Erythroblast (primary cell): Measurements from ENCODE around the gene MXRA7.

Source experiments
- GATA1 ChIP-seq: IDR thresholded peaks from 2 replicates; pipeline ENCODE4 v1.6.1; 2011; ENCODE audit warnings: low read depth, mild to moderate bottlenecking, control low read depth, low read length, moderate library complexity
- POLR2A ChIP-seq: IDR thresholded peaks from 2 replicates; pipeline ENCODE4 v1.6.1; 2011; ENCODE audit warnings: mild to moderate bottlenecking, low read length

DNA sequence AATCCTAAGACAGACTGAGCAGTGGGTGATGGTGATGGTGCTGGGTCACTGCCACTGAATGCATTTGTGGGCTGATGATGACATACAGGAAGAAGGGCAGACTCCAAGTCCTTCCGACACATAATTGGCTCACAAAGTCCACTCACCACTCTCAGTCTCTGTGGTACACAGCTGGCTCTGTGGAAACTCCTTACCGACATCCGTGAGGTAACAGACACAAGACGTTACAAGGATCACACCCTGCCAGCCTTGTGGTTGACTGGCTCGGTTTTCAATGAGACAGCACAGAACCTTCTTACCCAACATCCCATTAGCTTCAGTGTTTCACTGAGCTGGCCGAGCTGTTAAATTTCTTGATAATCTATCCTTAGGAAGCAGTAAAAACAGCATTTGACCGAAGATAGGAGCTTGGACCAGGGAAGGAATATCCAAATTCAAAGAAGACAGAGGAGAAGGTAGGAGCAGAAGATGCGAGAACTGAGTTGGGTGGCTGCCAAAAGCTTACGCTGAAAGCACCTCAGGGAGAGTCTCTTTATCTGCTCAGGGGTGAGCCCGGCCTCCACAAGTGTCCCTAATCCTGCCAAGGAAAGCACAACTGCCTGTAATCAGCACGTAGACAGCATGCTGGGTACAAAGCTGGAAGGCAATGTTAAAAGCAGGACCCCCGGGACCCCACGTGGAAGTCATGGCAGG, 5.5 kb upstream of the MXRA7 start:
- TF ChIP-seq POLR2A = peak; percentile 62
- no peak for TF ChIP-seq GATA1
